Astrocyte (in vitro differentiated cells and primary cell): ENCODE data around the gene IL17C. TPM values are rescaled to one million over a fixed set of nuclear protein-coding genes. Genes with fewer than 3 reads are reported as not detected.

ENCODE experiments used
- DNase-seq: peaks from one replicate; pipeline ENCODE4 v3.0.0-alpha.2; 2010; ENCODE audit warnings: low read depth
- FAIRE-seq: peaks from 2 replicates; lab custom pipeline; 2011; peaks lifted over from hg19 to GRCh38; lab: Jason Lieb, UNC
- H2AFZ ChIP-seq: 2 replicates; pipeline ENCODE4 v1.6.0; 2012; ENCODE audit warnings: low read depth, low read length, inconsistent platforms
- H3K27ac ChIP-seq: 2 replicates; pipeline ENCODE4 v1.5.1; 2011; ENCODE audit warnings: low read depth, low read length, inconsistent platforms
- H3K27me3 ChIP-seq: 2 replicates; pipeline ENCODE4 v1.6.0; 2011; ENCODE audit warnings: low read length, inconsistent platforms; ENCODE audit not compliant: insufficient read depth
- H3K36me3 ChIP-seq: 2 replicates; pipeline ENCODE4 v1.5.1; 2011; ENCODE audit warnings: low read length, inconsistent platforms; ENCODE audit not compliant: insufficient read depth
- H3K4me1 ChIP-seq: 2 replicates; pipeline ENCODE4 v1.5.1; 2011; ENCODE audit warnings: low read length, inconsistent platforms; ENCODE audit not compliant: insufficient read depth
- H3K4me2 ChIP-seq: 2 replicates; pipeline ENCODE4 v1.6.0; 2012; ENCODE audit warnings: low read length, inconsistent platforms
- H3K4me3 ChIP-seq: 2 replicates; pipeline ENCODE4 v1.5.1; 2011; ENCODE audit warnings: low read depth, mild to moderate bottlenecking, low read length, inconsistent platforms; ENCODE audit not compliant: insufficient read depth
- H3K79me2 ChIP-seq: 2 replicates; pipeline ENCODE4 v1.6.0; 2012; ENCODE audit warnings: mild to moderate bottlenecking, low read length, inconsistent platforms; ENCODE audit not compliant: insufficient read depth
- H3K9ac ChIP-seq: 2 replicates; pipeline ENCODE4 v1.6.0; 2012; ENCODE audit warnings: mild to moderate bottlenecking, low read length, inconsistent platforms
- H3K9me3 ChIP-seq: 2 replicates; pipeline ENCODE4 v1.5.1; 2012; ENCODE audit warnings: low read depth, mild to moderate bottlenecking, low read length, inconsistent platforms; ENCODE audit not compliant: insufficient read depth
- H4K20me1 ChIP-seq: 2 replicates; pipeline ENCODE4 v1.6.0; 2012; ENCODE audit warnings: low read length, inconsistent platforms; ENCODE audit not compliant: insufficient read depth
- H3K27ac Mint-ChIP-seq: one replicate; pipeline ENCODE4 v1.8.0; 2021; ENCODE audit warnings: mild to moderate bottlenecking, mixed read lengths; ENCODE audit not compliant: unreplicated experiment
- H3K27me3 Mint-ChIP-seq: one replicate; pipeline ENCODE4 v1.8.0; 2021; ENCODE audit warnings: low read depth, mixed read lengths; ENCODE audit not compliant: unreplicated experiment
- H3K36me3 Mint-ChIP-seq: one replicate; pipeline ENCODE4 v1.8.0; 2021; ENCODE audit warnings: low read depth, mixed read lengths; ENCODE audit not compliant: unreplicated experiment
- H3K4me1 Mint-ChIP-seq: one replicate; pipeline ENCODE4 v1.8.0; 2021; ENCODE audit warnings: low read depth, mixed read lengths; ENCODE audit not compliant: unreplicated experiment
- H3K4me3 Mint-ChIP-seq: one replicate; pipeline ENCODE4 v1.8.0; 2021; ENCODE audit warnings: mild to moderate bottlenecking, moderate library complexity, mixed read lengths; ENCODE audit not compliant: unreplicated experiment
- H3K9me3 Mint-ChIP-seq: one replicate; pipeline ENCODE4 v1.8.0; 2021; ENCODE audit warnings: mild to moderate bottlenecking, mixed read lengths; ENCODE audit not compliant: unreplicated experiment
- EZH2 ChIP-seq: IDR thresholded peaks from 2 replicates; pipeline ENCODE4 v1.6.1; 2012; ENCODE audit warnings: mild to moderate bottlenecking, low read length, inconsistent platforms; ENCODE audit not compliant: insufficient read depth
- total RNA-seq: library from RNA; stranded (reverse); gene quantifications from 2 replicates; pipeline ENCODE4 v1.2.1, GENCODE V29; 2021
- TF ChIP-seq, protein P1 (sequence below): IDR thresholded peaks from 2 replicates; pipeline ENCODE4 v1.5.1; 2011; ENCODE audit warnings: low read depth, mild to moderate bottlenecking, inconsistent platforms, low read length, moderate library complexity; ENCODE audit not compliant: insufficient read depth

IL17C gene
- total RNA-seq, 1 donor from 2014 or later: 0.36 TPM

DNA sequence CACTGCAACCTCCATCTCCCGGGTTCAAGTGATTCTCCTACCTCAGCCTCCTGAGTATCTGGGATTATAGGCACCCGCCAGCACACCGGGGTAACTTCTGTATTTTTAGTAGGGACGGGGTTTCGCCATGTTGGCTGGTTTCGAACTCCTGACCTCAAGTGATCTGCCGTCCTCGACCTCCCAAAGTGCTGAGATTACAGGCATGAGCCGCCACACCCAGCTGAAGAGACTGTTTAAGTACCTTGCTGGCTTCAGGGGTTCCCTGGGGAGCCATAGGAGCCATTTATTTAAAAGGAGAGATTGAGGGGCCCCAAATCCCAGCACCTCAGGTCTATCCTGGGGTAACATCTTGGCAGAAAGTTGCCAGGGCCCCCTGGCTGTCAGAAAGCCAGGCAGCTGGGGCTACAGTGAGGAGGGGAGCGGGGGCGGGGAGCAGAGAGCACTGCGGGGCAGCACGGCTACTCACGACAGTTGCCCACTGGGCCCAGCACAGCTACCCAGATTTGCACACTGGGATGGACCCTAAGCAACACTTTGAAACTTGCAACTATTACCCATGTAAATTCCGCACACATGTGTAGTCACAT, 46.3 kb downstream of the IL17C start:
- Mint-ChIP-seq H3K4me1 (no peaks in the 10 kb centered on the region), H3K27me3 (peaks cover 31% of the 10 kb centered on the region), H3K4me3 (no peak overlapping the region), H3K9me3 (no peaks in the 10 kb centered on the region), H3K36me3 (no peaks in the 10 kb centered on the region), H3K27ac (no peak overlapping the region)
- peaks cover 6% of the 10 kb centered on the region for H4K20me1 ChIP-seq
- H3K27me3 ChIP-seq: peaks cover 8% of the 10 kb centered on the region
- H3K4me3 ChIP-seq: no peak overlapping the region
- no peaks in the 10 kb centered on the region for H3K79me2 ChIP-seq
- FAIRE-seq: no peak
- H3K4me1 ChIP-seq: peaks cover 10% of the 10 kb centered on the region
- H3K36me3 ChIP-seq: no peaks in the 10 kb centered on the region
- no peak overlapping the region for H3K9ac ChIP-seq
- DNase-seq: no peak
- H3K9me3 ChIP-seq: no peaks in the 10 kb centered on the region
- H2AFZ ChIP-seq: no peak overlapping the region
- H3K4me2 ChIP-seq: no peak overlapping the region
- TF ChIP-seq EZH2: no peak
- TF ChIP-seq, protein P1, sequence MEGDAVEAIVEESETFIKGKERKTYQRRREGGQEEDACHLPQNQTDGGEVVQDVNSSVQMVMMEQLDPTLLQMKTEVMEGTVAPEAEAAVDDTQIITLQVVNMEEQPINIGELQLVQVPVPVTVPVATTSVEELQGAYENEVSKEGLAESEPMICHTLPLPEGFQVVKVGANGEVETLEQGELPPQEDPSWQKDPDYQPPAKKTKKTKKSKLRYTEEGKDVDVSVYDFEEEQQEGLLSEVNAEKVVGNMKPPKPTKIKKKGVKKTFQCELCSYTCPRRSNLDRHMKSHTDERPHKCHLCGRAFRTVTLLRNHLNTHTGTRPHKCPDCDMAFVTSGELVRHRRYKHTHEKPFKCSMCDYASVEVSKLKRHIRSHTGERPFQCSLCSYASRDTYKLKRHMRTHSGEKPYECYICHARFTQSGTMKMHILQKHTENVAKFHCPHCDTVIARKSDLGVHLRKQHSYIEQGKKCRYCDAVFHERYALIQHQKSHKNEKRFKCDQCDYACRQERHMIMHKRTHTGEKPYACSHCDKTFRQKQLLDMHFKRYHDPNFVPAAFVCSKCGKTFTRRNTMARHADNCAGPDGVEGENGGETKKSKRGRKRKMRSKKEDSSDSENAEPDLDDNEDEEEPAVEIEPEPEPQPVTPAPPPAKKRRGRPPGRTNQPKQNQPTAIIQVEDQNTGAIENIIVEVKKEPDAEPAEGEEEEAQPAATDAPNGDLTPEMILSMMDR: no peak
- no peak overlapping the region for H3K27ac ChIP-seq

DNA sequence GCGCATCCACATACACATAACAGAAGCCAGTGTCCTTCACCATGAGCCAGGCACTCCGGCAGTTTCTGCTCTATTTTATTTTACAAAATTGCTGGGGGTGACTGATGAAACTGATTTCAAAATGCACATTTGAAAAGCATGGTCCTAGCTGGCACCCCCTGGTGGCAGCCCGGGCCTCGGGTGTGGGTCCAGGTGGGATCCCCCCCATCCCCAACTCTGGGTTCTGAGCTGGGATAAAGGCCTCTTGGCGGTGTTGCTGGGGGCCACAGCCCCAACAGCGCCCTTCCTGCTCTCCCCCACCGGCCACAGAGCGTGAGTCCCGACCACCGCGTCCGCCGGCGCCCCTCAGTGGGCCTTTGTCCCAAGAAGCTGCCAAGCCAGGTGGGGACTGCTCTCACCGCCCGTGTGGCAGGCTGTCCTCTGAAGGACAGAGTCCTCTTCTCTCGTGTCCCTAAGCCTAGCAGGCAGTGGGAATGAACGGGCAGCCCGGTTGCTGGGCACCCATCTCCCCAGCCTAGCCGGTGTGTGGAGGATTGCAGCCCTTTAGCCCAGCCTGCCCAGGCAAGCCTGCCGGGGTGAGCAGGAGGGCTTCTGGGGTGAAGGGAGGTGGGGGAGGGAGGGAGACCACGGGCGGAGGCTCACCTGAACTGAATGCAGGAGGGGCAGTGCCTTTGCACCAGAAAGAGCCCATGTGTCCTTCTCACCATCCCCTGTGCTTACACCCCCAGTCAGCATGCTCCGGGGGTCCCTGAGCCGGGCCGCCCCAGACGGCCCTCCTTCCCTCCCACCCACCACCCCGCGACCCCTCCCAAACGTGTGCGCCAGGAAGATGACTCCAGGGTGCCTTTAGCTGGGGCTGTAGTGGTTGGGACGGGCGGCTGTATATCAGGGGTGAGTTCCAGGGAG, 47.0 kb downstream of the IL17C start:
- TF ChIP-seq, protein P1: peak; percentile 52
- no peak for TF ChIP-seq EZH2
- Histone ChIP-seq H2AFZ (peak overlapping the region; percentile 41), H3K27ac (no peak overlapping the region), H3K9me3 (no peaks in the 10 kb centered on the region), H3K4me3 (no peak overlapping the region), H3K9ac (no peak overlapping the region), H3K79me2 (no peaks in the 10 kb centered on the region), H3K27me3 (peaks cover 8% of the 10 kb centered on the region), H3K36me3 (no peaks in the 10 kb centered on the region), H3K4me1 (peaks cover 10% of the 10 kb centered on the region), H3K4me2 (peak overlapping the region; percentile 84), H4K20me1 (peaks cover 6% of the 10 kb centered on the region)
- Mint-ChIP-seq H3K4me3 (no peak overlapping the region), H3K36me3 (no peaks in the 10 kb centered on the region), H3K9me3 (no peaks in the 10 kb centered on the region), H3K4me1 (no peaks in the 10 kb centered on the region), H3K27ac (no peak overlapping the region), H3K27me3 (peaks cover 39% of the 10 kb centered on the region)
- FAIRE-seq (no peak), DNase-seq (no peak)
